Right ventricle myocardium inferior (tissue), 1 donor: ENCODE measurements around the gene UBL7. TPM values are rescaled to one million over a fixed set of nuclear protein-coding genes. Genes with fewer than 3 reads are reported as not detected.

ENCODE experiments used
- ATAC-seq: fragments of 200-7000 bp; cut with Tn5 transposase; one replicate; pipeline ENCODE4 v1.9.1; 2020; ENCODE audit warnings: mild to moderate bottlenecking, moderate library complexity
- DNase-seq: peaks from one replicate; pipeline ENCODE4 v3.0.0; 2021; ENCODE audit errors: missing footprints
- intact Hi-C: fragments of 100-400 bp; cut with DNase I; formaldehyde crosslinking; loops from one replicate; pipeline ENCODE4 v1.11.0; 2022
- total RNA-seq: library from RNA; stranded (reverse); fragmentation: NEBNext Ultra II Directional; extraction: Animal tissue kit (Norgen Biotek cat#: 25700); gene quantifications from one replicate; pipeline ENCODE4 v1.2.1, GENCODE V29; 2021
- donor health status: DM: no; HTN: yes; CAD: no; lungs with severe emphysema.

UBL7 gene
- total RNA-seq, 1 donor from 2014 or later: 47.7 TPM

- no peak for ATAC-seq
- intact Hi-C loops: no loop called here
- DNase-seq: no peak
Observed at GRCh38 chr15:74445816-74446763, 14.9 kb downstream of the UBL7 start.

- intact Hi-C loops: loop anchor here (5.0 kb wide), 1 partner anchor 43 kb away; no protein-coding TSS in a partner anchor
- DNase-seq (no peak), ATAC-seq (no peak)
Observed at GRCh38 chr15:74444106-74445062, 16.6 kb downstream of the UBL7 start.

GRCh38 chr15:74443100-74443909 lies 17.7 kb downstream of the UBL7 start:
- intact Hi-C loops: loop anchor here (5.0 kb wide), 1 partner anchor 44 kb away; no protein-coding TSS in a partner anchor
- no peak for ATAC-seq
- DNase-seq: no peak

- DNase-seq (no peak), ATAC-seq (no peak)
- intact Hi-C loops: loop anchor here (5.0 kb wide), 1 partner anchor 45 kb away; no protein-coding TSS in a partner anchor
Observed at GRCh38 chr15:74442604-74443003, 18.4 kb downstream of the UBL7 start.

DNA sequence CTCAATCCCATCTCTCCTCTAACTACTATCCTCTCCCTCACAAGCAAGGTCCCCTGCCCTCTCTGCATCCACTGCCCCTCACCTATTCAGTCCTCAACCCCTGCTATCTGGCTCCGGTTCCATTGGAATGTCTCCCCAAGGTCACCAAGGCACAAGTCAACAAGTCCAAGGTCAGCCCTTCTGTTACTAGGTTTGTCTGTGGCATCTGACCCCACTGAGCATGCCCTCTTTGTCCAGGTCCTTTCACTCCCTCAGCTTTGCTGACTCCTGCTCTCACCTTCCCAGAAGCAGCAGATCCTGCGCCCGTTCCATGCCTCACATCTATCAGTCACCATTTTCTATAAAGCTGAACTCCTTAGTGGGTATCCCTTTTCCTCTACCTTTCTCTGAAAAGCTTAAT lies 18.9 kb downstream of the UBL7 start:
- intact Hi-C loops: loop anchor here (5.0 kb wide), 1 partner anchor 45 kb away; no protein-coding TSS in a partner anchor
- ATAC-seq: no peak

DNA sequence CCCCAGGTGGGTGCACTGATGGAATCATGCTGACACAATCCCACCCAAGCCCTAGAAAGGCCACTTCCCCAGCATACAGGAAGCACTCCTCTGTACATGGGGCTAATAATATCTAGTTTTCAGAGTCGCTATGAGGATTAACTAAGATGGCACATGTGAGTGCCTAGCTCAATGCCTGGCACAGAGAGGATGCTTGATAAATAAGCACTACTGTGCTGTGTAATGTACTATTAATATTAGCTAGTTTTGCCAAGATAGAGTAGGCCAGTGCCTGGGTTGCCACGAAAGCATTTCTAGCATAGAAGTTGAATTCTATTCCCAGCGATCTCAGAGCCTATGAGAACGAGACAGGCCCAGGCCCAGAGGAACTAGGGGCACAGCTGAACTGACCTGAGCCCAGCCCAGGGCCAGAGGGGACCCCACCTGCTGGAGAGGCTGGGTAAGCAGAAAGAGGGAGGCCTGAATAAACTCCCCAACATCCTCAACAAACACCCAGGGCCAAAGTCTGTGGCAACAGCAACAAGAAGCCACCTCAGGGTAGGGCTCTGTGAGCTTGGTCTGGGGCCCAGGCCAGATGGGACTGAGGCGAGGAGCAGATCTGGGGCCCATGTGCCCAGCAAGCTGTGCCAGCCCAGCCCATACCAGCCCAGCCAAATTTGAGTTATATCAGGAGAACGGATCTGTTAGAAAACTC lies 19.6 kb downstream of the UBL7 start:
- ATAC-seq (peak; percentile 15), DNase-seq (no peak)
- intact Hi-C loops: loop anchor here (5.0 kb wide), 1 partner anchor 46 kb away; no protein-coding TSS in a partner anchor

More for the DNA sequence above, 18.9 kb downstream of the UBL7 start:
- no peak for DNase-seq

GRCh38 chr15:74438721-74439316 lies 22.1 kb downstream of the UBL7 start:
- DNase-seq: peak; percentile 83
- intact Hi-C loops: loop anchor here (1.0 to 10.0 kb wide), 2 partner anchors 57 to 176 kb away; partner anchors contain the start of gene CLK3

DNA sequence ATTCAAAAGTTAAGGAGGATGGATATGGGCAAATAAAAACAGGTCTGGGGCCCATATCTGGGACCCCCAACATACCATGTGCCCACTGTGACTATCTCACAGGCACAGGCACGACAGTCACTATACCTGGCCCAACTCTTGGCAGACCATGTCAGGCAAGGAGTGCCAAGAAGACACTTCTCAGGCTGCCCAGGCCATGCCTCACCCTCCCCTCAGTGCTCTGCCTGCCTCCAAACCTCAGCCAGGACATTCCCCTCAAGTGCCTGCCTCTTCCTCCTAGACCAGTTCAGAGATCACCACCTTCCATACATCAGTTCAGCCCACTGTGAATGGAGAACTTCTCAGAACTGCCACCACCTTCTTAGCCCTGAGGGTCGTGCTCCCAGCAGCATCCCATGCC lies 22.8 kb downstream of the UBL7 start:
- ATAC-seq (no peak), DNase-seq (no peak)
- intact Hi-C loops: loop anchor here (1.0 to 10.0 kb wide), 2 partner anchors 56 to 177 kb away; partner anchors contain the start of gene CLK3

More at GRCh38 chr15:74438721-74439316, 22.1 kb downstream of the UBL7 start:
- peak; percentile 66 for ATAC-seq

GRCh38 chr15:74434263-74435136 lies 26.5 kb downstream of the UBL7 start:
- no peak for DNase-seq
- intact Hi-C loops: loop anchor here (10.0 kb wide), 1 partner anchor 180 kb away; the partner anchor contains the start of gene CLK3
- ATAC-seq: peak; percentile 12

DNA sequence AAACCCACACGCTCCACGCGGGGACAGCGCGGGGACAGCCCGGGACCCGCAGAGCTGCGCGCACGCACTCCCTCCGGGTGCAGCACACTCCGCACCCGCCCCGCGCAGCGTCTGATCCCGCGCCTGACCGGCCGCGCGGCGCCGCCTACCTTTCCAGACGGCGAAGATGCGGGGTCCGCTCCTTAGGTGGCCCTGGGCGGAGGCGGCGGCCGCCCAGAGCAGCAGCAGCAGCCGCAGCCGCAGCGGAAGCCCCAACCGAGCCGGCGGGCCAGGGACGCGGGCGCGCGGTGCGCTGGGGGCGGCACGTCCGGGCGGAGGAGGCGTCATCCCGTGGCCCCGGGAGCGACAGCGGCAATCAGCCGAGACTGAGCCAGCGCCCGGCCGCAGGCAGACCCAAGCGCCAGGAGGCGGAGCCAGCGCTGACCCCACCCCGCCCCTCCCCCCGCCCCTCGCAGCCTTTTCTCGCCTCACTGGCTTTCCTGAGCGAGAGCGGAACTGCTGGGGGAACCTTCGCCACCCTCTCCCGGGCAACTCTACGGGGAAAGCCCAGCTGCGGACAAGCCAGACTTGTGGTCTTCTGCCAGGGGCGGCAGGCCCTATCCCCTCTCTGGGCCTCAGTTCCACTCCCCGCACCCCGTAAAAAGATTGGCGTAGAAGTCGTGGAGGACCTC lies 27.2 kb downstream of the UBL7 start, which contains the start of gene SEMA7A:
Gene SEMA7A (minus strand): TSS at position 367 of the 671 bp plus-strand sequence. CDS start 40 bp downstream, at position 327.
- ATAC-seq (peak; percentile 91), DNase-seq (peak; percentile 92)
- intact Hi-C loops: loop anchor here (10.0 kb wide), 1 partner anchor 181 kb away; the partner anchor contains the start of gene CLK3

DNA sequence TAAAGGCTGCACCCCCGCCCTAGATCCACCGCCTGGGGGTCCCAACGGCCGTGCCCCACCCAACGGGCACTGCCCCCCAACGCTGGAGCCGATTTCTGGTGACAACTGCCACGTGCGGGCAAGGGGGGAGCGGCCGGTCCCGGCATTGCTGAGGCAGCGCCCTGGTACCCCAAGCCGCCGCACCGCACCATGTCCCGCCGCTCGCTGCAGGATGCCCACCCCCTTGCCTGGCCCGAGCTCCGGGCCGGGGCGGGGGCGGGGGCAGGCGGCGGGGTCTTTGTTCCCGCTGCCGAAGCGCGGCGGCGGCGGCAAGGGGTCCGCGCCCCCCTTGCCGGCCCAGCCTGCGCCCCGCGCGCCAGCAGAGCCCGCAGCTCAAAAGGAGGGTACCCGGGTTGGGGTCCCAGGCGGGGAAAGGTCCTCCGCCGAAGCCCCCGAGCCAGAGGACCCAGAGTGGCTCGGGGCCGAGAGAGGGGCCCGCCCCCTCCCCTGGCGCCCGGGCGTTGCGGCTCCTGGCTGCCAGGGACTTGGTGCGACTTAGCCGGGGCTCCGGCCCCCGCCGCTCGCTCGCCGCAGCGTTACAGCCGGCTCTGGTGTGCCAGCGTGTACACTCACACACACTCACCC lies 27.9 kb downstream of the UBL7 start:
- DNase-seq: no peak
- no peak for ATAC-seq
- intact Hi-C loops: loop anchor here (10.0 kb wide), 1 partner anchor 182 kb away; the partner anchor contains the start of gene CLK3

- intact Hi-C loops: loop anchor here (10.0 kb wide), 1 partner anchor 182 kb away; the partner anchor contains the start of gene CLK3
- DNase-seq: no peak
- ATAC-seq: no peak
Observed at GRCh38 chr15:74432271-74432967, 28.5 kb downstream of the UBL7 start.

- ATAC-seq: no peak
- no peak for DNase-seq
- intact Hi-C loops: loop anchor here (10.0 kb wide), 1 partner anchor 183 kb away; the partner anchor contains the start of gene CLK3
Observed at GRCh38 chr15:74431645-74432044, 29.3 kb downstream of the UBL7 start.

- ATAC-seq (no peak), DNase-seq (no peak)
- intact Hi-C loops: loop anchor here (10.0 kb wide), 1 partner anchor 184 kb away; the partner anchor contains the start of gene CLK3
Observed at GRCh38 chr15:74431116-74431515, 29.8 kb downstream of the UBL7 start.
